Measurements from ENCODE around the gene BTBD6.

DNA sequence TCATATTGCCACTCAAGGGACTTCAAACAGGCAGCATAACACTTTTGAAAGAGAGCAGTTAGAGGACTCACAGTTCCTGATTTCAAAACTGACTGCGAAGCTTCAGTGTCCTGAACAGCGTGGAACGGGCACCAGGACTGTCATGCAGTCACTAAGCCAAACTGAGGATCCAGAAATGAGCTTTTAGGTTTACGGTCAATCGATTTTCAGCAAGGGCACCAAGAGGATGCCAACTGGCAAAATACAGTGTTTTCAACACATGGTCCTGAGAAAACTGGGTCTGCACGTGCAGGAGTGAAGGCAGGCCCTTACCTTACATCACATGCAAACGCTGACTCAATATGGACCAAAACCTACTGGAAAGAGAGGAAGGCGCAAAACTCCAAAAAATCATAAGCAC, 36.8 kb downstream of the BTBD6 start:
- TF ChIP-seq, protein P1, sequence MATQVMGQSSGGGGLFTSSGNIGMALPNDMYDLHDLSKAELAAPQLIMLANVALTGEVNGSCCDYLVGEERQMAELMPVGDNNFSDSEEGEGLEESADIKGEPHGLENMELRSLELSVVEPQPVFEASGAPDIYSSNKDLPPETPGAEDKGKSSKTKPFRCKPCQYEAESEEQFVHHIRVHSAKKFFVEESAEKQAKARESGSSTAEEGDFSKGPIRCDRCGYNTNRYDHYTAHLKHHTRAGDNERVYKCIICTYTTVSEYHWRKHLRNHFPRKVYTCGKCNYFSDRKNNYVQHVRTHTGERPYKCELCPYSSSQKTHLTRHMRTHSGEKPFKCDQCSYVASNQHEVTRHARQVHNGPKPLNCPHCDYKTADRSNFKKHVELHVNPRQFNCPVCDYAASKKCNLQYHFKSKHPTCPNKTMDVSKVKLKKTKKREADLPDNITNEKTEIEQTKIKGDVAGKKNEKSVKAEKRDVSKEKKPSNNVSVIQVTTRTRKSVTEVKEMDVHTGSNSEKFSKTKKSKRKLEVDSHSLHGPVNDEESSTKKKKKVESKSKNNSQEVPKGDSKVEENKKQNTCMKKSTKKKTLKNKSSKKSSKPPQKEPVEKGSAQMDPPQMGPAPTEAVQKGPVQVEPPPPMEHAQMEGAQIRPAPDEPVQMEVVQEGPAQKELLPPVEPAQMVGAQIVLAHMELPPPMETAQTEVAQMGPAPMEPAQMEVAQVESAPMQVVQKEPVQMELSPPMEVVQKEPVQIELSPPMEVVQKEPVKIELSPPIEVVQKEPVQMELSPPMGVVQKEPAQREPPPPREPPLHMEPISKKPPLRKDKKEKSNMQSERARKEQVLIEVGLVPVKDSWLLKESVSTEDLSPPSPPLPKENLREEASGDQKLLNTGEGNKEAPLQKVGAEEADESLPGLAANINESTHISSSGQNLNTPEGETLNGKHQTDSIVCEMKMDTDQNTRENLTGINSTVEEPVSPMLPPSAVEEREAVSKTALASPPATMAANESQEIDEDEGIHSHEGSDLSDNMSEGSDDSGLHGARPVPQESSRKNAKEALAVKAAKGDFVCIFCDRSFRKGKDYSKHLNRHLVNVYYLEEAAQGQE (IDR thresholded peaks at IDR 0.05; ENCODE audit: insufficient read depth in 1 of 2, low read depth in 2 of 2, low read length in 1 of 2): no peak
- TF ChIP-seq, protein P2, sequence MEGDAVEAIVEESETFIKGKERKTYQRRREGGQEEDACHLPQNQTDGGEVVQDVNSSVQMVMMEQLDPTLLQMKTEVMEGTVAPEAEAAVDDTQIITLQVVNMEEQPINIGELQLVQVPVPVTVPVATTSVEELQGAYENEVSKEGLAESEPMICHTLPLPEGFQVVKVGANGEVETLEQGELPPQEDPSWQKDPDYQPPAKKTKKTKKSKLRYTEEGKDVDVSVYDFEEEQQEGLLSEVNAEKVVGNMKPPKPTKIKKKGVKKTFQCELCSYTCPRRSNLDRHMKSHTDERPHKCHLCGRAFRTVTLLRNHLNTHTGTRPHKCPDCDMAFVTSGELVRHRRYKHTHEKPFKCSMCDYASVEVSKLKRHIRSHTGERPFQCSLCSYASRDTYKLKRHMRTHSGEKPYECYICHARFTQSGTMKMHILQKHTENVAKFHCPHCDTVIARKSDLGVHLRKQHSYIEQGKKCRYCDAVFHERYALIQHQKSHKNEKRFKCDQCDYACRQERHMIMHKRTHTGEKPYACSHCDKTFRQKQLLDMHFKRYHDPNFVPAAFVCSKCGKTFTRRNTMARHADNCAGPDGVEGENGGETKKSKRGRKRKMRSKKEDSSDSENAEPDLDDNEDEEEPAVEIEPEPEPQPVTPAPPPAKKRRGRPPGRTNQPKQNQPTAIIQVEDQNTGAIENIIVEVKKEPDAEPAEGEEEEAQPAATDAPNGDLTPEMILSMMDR (IDR thresholded peaks at IDR 0.05): no peak
- no peak for TF ChIP-seq POLR2AphosphoS5 (IDR thresholded peaks at IDR 0.05; ENCODE audit: low read depth, low read length)
- no peak for TF ChIP-seq TCF7L2 (IDR thresholded peaks at IDR 0.05; ENCODE audit: low read depth, low read length)
- no peak for TF ChIP-seq SIN3A (IDR thresholded peaks at IDR 0.05; ENCODE audit: borderline replicate concordance, insufficient read depth, low read depth, low read length)

Data from Panc1 (cell line).